ENCODE results near the gene VAT1.
A peak's percentile ranks its signal among the peaks of the same experiment; 100 is the strongest.
"Not testable (repeated sequence)": the region's sequence is repeated elsewhere in the genome, so short reads cannot be mapped to it uniquely, and the experiment has no call there.

VAT1 gene

DNA sequence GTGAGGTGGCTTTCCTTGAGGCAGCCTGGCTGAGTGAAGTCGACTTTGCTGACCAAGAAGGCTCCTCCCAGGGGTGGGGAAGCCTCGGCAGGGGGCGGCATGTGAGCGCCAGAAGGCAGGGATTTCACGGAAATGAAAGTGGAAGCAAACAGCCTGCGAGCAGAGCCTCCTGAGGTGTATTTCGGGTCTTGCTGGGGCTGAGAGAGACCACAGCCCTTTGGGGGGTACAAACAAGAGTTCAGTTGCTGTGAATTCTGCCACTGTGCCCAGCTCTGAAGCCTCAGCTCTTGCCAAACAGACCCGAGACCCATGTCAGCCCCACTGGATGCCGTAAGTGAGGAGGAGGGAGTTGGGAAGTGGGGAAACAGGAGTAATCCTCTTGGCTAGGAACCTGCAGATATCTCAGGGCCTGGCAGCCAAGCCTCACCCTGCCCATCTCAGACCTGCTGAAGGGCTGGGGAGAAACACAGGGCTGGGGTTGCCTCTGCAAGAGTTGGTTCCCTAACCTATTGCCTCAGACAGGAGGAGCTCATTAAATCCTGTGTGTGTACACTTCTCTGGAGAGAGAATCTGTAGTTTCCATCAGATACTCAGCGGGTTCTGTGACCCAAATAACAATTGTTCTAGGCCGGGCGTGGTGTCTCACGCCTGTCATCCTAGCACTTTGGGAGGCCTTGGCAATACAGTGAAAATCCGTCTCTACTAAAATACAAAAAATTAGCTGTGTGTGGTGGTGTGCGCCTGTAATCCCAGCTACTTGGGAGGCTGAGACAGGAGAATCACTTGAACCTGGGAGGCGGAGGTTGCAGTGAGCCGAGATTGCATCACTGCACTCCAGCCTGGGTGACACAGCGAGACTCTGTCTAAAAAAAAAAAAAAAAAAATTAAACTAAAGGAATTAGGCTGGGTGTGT, 15.3 kb downstream of the VAT1 start, which contains the start of gene IFI35:
TSS of gene IFI35 (plus strand) at position 146 of the 913 bp plus-strand sequence. CDS start at position 310, 164 bp downstream.
- DNase-seq (ENCODE audit: low read depth), result peak; percentile 94

DNA sequence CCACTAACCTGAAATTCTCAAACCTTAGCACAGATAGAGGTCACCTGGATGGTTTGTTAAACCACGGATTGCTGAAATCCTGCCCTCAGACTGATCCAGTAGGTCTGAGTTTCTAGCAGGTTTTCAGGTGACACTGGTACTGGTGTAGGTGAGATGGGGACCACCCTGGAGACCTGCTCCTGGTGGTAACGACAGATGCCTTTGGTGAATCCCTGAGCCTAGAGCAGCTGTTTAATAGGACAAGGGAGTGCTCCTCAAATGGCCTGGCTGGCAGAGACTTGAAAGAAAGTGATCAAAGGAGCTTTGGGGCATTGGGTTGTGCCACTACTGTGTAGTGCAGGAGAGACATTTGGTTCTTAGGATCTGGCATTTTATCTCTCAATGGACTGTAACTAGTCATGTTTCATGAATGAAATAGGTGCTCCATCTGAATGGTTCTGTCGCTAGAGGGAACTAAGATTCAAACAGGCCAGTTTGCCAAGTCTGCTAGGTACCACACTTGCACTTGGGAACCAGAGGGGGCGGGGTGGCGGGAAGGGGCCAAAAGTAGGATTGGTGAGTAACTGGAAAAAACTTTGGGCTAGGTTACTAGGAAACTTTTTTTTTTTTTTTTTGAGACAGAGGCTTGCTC, 18.5 kb downstream of the VAT1 start:
- no peak for DNase-seq (ENCODE audit: low read depth)

DNA sequence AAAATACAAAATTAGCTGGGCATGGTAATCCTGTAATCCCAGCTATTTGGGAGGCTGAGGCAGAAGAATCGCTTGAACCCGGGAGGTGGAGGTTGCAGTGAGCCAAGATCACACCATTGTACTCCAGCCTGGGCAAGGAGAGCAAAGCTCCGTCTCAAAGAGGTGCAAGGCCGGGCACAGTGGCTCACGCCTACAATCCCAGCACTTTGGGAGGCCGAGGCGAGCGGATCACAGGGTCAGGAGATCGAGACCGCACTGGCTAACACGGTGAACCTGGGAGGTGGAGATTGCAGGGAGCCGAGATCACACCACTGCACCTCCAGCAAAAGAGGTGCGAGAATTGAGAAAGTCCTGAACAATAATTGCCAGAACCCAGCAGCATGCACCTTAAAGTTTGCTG, 21.3 kb downstream of the VAT1 start:
- not testable (repeated sequence) for DNase-seq (ENCODE audit: low read depth)

DNA sequence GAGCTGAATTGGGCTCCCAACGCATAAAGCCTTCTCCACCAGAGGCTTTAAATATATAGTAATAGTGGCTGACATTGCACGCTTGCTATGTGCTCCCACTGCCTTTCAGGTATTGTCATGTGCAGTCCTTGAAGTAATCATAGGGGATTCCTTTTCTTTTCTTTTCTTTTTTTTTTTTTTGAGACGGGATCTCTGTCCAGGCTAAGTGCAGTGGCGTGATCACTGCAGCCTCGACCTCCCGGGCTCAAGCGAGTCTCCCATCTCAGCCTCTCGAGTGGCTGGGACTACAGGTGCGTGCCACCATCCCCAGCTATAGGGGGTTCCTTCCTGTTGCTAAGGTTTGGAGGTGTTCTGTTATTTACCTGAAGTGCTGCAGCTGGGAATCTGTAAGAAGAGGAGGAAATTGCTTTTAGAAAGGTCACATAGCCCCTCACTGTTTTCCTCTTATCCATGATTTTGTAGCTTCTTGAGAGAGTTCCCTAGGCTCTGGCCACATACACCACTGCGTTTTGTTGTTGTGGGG, 23.1 kb downstream of the VAT1 start:
- DNase-seq (ENCODE audit: low read depth), result no peak

DNA sequence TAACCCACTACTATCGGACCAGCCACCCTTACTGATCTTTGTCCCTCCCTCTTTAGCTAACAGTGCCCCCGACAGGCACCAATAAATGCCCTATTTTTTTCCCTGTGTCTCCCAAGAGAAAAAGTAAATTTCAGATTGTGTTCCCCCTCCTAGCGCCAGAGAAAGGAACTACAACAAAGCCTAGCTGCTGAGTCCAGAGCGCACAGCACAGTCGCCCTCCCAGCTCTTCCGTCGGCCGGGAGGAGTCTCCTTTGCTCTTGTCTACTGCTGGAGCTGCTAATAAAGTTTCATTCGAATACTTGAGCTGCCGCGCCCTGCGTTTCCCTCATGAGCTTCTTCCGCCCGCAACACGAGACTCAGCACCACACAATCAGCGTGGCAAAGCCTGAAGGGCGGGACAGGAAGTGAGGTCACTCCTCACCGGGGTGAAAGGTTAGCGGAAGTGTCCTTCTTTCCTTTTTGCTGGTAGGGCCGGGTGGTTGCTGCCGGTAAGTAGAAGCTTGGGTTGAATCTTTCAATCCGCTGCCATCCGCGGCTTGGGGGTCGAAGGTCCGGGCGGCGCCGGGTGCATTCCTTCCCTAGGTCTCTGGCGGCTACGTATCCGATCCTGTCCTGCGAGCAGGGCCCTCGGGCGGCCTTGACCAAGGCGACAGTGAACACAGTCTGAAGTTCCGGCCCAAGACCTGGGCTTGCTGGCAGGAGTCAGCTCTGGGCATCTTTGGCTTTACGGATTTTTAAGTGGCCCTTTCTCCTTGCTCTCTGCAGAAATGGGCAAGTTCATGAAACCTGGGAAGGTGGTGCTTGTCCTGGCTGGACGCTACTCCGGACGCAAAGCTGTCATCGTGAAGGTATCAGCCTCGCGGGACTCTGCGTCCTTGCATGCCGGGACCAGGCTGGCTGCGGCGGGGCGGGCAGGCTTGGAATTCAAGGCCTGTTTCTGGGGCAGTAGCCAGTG, 23.9 kb downstream of the VAT1 start, which contains the start of gene RPL27:
TSS of gene RPL27 (plus strand) at position 436 of the 955 bp plus-strand sequence. CDS start at position 768, 332 bp downstream.
- DNase-seq (ENCODE audit: low read depth), result peak; percentile 100

DNA sequence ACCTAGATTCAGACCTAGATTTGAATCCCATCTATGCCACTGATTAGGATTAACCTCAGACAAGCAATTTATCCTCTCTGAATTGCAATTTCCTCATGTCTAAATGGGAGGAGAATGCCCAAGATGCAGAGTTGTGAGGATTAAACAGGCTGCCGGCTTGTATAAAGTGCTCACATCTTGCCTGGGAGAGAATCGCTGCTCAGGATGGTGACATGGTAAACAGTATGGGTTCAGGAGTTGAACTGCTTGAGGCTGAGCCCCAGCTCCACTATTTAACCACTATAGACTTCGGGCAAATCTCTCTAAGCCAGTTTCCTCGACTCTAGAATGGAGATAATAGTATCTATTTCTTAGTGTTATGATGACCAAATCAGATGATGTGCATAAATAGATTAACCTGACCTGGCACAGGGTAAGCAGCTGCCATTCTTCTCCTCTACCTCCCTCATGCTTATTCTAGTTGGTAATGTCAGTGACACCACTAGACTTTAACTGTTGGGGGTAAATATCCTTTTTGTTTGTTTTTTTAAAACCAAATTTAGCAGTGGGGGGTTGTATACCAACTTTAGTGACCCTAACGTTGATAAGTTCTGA, 24.7 kb downstream of the VAT1 start:
- no peak for DNase-seq (ENCODE audit: low read depth)

DNA sequence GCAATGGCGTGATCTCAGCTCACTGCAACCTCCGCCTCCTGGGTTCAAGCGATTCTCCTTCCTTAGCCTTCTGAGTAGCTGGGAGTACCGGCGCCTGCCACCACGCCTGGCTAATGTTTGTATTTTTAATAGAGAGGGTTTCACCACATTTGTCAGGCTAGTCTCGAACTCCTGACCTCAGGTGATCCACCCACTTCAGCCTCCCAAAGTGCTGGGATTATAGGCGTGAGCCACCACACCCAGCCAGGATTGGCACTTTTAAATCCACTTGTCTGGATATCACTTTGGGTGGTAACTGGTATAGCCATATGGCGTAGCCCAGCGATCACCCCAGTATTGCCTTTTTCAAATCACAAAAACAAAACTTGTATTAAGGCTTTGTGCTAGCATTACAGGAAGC, 28.3 kb downstream of the VAT1 start:
- DNase-seq (ENCODE audit: low read depth), result not testable (repeated sequence)

DNA sequence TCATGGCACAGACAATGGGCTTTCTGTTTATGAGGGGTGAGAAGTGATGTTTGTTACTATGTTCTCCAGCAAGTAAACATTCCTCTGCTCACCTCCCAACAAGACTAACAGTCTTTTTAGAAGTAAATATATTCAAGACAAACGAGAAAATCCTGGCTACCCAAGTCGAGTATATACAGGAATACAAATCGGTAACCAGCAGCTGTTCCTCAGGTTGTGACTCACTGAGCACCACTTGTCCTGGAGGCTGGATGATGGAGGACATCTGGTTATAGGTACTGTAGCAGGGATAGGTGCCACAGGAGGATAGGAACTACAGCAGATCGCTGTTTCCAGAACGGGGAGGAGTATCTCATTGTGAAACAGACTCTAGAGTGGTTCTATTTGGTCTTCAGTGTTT, 29.3 kb downstream of the VAT1 start:
- DNase-seq (ENCODE audit: low read depth), result no peak

DNA sequence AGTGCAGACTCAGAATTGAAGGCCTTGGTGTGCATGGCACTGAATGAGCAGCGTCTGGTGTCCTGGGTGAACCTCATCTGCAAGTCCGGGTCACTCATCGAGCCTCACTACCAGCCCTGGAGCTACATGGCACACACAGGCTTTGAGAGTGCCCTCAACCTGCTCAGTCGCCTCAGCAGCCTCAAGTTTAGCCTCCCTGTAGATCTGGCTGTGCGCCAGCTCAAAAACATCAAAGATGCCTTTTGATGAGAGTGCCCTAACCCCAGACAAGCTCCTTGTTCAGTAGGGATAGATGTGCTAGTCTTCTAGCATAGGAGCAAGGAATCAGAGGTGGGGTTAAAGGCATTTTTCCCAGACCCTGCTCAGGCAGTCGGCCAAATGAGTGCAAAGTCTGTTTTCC, 30.7 kb downstream of the VAT1 start:
- DNase-seq (ENCODE audit: low read depth), result no peak

DNA sequence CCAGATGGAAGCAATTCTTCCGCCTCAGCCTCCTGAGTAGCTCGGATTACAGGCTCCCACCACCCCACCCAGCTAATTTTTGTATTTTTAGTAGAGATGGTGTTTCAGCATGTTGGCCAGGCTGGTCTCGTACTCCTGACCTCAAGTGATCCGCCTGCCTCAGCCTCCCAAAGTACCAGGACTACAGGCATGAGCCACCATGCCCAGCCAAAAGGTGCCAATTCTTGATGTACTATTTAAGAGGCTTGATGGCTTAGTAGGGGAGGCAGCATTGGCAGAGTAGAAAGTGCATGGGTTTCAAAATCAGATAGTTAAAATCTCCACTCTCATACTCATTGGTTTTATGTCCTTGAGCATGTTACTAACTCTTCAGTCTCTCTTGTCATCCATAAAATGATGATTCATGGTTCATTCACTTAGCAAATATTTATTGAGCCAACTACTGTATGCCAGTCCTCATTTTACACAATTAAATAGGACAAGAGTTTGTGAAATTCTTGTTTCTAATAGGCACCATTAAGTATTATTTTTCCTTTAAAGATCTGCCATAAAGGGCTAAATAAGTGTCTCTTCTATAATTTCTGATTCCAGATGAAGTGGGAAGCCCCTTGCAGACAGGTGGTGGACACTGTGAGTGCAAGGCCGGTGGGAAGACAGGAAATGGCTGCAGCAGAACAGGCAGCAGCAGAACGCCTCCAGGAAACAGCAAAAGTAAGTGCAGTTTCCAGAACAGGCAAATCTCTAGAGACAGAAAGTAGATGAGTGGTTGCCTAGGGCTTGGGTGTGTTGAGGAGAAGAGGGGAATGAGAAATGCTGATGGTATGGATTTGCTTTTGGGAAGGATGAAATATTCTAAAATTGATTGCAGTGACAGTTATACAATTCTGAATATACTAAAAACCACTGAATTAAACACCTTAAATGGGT, 32.2 kb downstream of the VAT1 start:
- peak; percentile 66 for DNase-seq (ENCODE audit: low read depth)

DNA sequence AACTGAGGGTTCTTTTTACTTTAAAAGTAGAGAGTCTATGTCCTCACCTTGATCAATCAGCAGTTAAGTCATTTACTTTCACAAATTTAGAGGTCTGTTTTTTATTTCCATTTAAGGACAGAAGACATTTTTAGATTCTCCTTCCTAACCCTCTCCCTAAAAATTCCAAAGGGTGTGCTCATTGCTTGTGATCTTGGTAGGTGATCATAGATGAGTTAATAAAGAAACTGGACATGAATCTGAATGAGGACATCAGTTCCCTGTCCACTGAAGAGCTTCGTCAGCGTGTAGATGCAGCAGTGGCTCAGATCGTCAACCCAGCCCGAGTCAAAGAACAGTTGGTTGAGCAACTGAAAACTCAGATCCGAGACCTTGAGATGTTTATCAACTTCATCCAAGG, 33.0 kb downstream of the VAT1 start:
- no peak for DNase-seq (ENCODE audit: low read depth)

DNA sequence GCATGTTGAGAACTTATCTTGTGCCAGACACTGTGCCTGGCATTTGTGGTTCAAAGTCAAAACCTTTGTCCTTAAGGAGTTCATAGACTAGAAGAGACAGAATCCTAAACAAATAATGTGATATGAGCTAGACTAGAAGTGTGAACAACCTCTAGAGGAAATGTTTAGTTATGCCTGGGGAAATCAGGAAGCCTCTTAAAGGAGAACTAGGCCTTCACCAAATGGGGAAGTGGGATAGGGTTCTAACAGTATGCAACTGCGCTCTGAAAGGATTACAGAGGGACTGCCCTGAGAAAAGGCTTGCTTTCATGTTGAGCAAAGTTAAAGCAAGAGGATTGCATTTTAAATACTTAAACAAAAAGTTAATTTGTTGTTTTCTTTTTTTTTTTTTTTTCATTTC, 37.0 kb downstream of the VAT1 start:
- DNase-seq (ENCODE audit: low read depth), result no peak

DNA sequence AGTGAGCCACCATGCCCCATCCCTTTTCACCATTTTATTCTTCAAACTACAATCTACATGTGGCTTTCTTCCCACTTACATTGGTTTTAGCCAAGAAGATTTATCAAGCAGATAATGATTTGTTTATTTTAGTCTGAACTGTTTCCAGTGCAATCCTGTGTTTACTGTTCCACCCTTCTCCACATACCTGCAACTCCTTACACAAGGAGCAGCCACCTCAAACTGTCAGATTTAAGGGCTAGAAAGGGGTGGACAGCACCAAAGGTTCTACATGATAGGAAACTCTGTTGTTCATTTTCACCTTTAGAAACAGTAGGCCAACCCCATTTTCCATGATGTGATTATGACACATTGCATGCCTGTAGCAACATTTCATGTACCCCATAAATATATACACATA, 39.9 kb downstream of the VAT1 start:
- no peak for DNase-seq (ENCODE audit: low read depth)

DNA sequence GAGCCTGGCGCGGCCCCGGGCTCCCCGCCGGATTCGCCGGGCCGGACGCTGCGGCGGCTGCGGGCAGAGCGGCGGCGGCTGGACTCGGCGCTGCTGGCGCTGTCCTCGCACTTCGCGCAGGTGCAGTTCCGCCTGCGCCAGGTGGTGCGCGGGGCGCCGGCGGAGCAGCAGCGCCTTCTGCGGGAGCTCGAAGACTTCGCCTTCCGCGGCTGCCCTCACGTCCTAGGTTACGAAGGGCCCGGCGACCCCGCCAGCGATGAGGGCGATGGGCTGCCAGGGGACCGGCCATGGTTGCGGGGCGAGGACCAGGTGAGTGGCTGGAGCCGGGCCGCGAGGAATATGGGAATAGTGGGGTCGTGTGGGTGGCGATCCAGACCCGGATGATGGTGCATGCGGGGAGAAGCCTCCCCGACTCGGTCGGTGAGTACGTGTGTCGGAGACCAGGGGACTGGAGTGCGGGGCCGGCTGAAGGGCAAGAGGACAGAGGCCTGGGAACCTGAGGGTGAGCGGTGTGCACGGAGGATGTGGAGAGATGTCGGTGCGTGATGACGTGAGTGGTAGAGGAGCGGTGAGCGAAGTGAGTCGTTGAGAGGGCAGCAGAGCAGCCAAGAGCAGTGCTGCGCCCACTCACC, 41.3 kb downstream of the VAT1 start:
- peak; percentile 70 for DNase-seq (ENCODE audit: low read depth)

DNA sequence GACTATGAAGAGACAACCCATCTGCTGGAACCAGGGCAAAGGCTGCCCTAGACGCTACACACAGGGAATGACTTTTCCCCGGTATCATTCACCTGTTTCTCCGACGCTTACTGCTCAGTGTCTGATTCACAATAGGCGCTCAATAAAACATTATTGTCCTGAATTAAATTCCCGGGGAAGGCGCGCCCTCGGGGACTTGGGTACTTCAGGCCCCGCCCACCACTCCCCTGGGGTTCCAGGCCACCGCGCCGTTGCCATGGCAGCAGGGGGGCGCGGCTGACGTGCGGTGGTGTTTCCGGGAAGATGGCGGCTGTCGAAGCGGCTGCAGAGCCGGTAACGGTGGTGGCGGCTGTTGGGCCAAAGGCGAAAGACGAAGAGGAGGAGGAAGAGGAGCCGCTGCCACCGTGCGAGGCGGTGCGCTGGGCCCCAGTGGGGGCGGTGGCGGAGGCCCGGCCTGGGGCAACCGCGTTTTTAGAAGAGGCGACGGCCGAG, 41.9 kb downstream of the VAT1 start, which contains the start of gene RUNDC1:
TSS of gene RUNDC1 (plus strand) at position 292 of the 492 bp plus-strand sequence. CDS start at position 304, 12 bp downstream.
- DNase-seq (ENCODE audit: low read depth), result peak; percentile 85

DNA sequence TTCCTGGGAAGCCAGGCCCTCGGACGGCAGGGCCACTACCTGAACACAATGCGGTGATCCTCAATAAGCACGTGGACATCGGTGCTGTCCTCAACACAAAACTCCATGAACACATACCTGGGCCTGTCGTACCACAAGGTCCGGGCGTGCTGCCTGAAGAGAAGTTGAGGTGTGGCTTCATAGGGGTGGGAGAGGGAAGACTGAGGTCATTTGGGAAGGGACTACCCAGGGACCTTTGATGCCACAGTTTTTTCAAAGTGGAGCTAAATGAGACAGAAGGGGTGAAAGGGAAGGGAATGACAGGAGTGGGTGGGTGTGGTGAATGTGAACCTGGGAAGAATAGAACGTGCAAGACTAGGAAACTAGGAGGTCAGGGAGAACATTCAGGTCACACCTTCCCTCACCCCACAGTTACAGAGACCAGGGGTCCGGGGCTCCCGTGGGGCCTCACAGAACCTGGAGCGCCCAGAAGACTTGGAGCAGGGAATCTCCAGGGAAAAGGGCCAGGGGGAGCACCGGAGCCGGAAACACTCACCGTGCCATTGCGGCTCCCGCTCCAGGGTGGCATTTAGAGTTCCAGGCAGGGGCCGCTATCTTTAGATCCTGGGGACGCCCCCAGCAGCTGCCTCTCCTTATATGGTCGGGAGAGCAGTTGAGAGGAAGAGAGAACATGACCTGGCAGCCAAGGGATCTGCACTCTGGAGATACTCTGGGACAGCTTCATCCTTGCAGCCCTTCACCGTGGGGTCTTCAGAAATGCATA, 42.5 kb downstream of the VAT1 start, which contains the start of gene PTGES3L:
TSS of gene PTGES3L (minus strand) at position 570 of the 763 bp plus-strand sequence. CDS start at position 543, 27 bp downstream.
- peak; percentile 23 for DNase-seq (ENCODE audit: low read depth)

DNA sequence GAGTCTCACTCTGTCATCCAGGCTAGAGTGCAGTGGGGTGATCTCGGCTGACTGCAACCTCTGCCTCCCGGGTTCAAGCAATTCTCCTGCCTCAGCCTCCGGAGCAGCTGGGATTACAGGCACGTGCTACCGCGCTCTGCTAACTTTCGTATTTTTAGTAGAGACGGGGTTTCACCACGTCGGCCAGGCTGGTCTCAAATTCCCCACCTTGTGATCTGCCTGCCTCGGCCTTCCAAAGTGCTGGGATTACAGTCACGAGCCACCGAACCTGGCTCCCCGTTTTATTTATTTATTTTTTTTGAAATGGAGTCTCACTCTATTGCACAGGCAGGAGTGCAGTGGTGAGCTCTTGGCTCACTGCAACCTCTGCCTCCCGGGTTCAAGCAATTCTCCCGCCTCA, 46.5 kb downstream of the VAT1 start:
- DNase-seq (ENCODE audit: low read depth), result not testable (repeated sequence)

DNA sequence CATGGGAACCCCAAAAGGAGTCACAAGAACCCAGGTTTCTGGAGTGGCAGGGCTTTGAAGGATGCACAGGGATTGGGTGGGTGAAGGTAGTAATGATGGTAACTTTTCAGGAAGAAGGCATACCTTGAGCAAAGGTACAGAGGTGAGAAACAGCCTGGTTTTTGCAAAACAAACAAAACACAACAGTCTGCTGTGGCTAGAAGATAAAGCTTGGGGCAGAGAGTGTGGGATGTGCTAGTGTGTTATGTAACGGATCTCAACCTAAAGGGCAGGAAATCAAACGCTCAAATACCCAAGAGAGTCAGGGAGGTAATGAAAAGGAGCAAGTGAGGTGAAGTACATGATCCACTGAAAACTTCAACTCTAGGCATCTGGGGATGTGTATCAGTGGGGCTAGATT, 46.9 kb downstream of the VAT1 start:
- no peak for DNase-seq (ENCODE audit: low read depth)
